Endothelial cell of umbilical vein (primary cell): ENCODE data around the gene OXNAD1. TPM values are rescaled to one million over a fixed set of nuclear protein-coding genes. Genes with fewer than 3 reads are reported as not detected.

ENCODE experiments used
- BruUV-seq: library from RNA; stranded (reverse); fragments of 400-500 nt; replicated peaks from 2 replicates; lab custom pipeline; 2021; lab: Mats Ljungman, UMichigan
- CTCF ChIA-PET: fragments of 300-600, 350-600 bp; sonication (Branson Sonifier 250); formaldehyde crosslinking; loops from one replicate; lab custom pipeline; 2021; ENCODE audit warnings: antibody characterized with exemption, inconsistent platforms; lab: Charles Lee
- POLR2A ChIA-PET: fragments of 300-600, 350-600 bp; sonication (Branson Sonifier 250); formaldehyde crosslinking; loops from one replicate; lab custom pipeline; 2021; ENCODE audit warnings: antibody characterized with exemption, inconsistent platforms; lab: Charles Lee
- DNase-seq: peaks from one replicate; pipeline ENCODE4 v3.0.0-alpha.2; 2011; ENCODE audit warnings: low read depth, low spot score
- FAIRE-seq: peaks from 2 replicates; lab custom pipeline; 2011; peaks lifted over from hg19 to GRCh38; lab: Jason Lieb, UNC
- H2AFZ ChIP-seq: 2 replicates; pipeline ENCODE4 v1.6.0; 2012; ENCODE audit warnings: low read depth, low read length, control low read depth, inconsistent platforms
- H3K27ac ChIP-seq: 2 replicates; pipeline ENCODE4 v1.5.1; 2011; ENCODE audit warnings: low read depth, mild to moderate bottlenecking, control low read depth, low read length, moderate library complexity; ENCODE audit not compliant: insufficient read depth
- H3K27me3 ChIP-seq, 2 experiments: 2 replicates each; pipeline versions ENCODE4 v1.6.0 to v1.6.1; 2011; ENCODE audit warnings: low read length in 2 of 2, mixed read lengths in 1 of 2; ENCODE audit not compliant: control insufficient read depth in 2 of 2, insufficient read depth in 2 of 2
- H3K36me3 ChIP-seq, 2 experiments: 2 replicates in 1 of 2; 3 replicates in 1 of 2; pipeline ENCODE4 v1.5.1; 2011; ENCODE audit warnings: low read length in 2 of 2, mild to moderate bottlenecking in 1 of 2, moderate library complexity in 1 of 2; ENCODE audit not compliant: control insufficient read depth in 2 of 2, insufficient read depth in 2 of 2; ENCODE audit errors: extremely low read depth in 1 of 2
- H3K4me1 ChIP-seq: 3 replicates; pipeline ENCODE4 v1.5.1; 2011; ENCODE audit warnings: mild to moderate bottlenecking, low read length; ENCODE audit not compliant: control insufficient read depth, insufficient read depth; ENCODE audit errors: extremely low read depth
- H3K4me2 ChIP-seq: 2 replicates; pipeline ENCODE4 v1.6.1; 2011; ENCODE audit warnings: low read length, control low read depth, mixed read lengths; ENCODE audit not compliant: insufficient read depth
- H3K4me3 ChIP-seq, 3 experiments: fragments of 200-600 bp in 1 of 3; sonication (generic), shearing (Covaris generic) in 1 of 3; replicated peaks in 1 of 3; 2 replicates each; pipeline ENCODE4 v1.5.1; 2011 to 2016; ENCODE audit warnings: control low read depth in 3 of 3, low read length in 3 of 3, mild to moderate bottlenecking in 2 of 3, inconsistent platforms in 1 of 3, low read depth in 1 of 3, moderate library complexity in 1 of 3; ENCODE audit not compliant: insufficient read depth in 1 of 3
- H3K79me2 ChIP-seq: 2 replicates; pipeline ENCODE4 v1.6.0; 2012; ENCODE audit warnings: low read length, inconsistent platforms; ENCODE audit not compliant: control insufficient read depth, insufficient read depth
- H3K9ac ChIP-seq: replicated peaks from 2 replicates; pipeline ENCODE3; 2011; ENCODE audit warnings: low read length, control low read depth; ENCODE audit not compliant: insufficient read depth; ENCODE audit errors: extremely low read depth
- H3K9me1 ChIP-seq: replicated peaks from 3 replicates; pipeline ENCODE4 v1.6.0; 2011; ENCODE audit warnings: mild to moderate bottlenecking, low read length; ENCODE audit not compliant: control insufficient read depth, insufficient read depth; ENCODE audit errors: extremely low read depth
- H3K9me3 ChIP-seq: replicated peaks from 2 replicates; pipeline ENCODE4 v1.5.1; 2012; ENCODE audit warnings: low read length, inconsistent platforms; ENCODE audit not compliant: control insufficient read depth, insufficient read depth
- H4K20me1 ChIP-seq: replicated peaks from 2 replicates; pipeline ENCODE3; 2011; ENCODE audit warnings: mild to moderate bottlenecking, low read length; ENCODE audit not compliant: control insufficient read depth, insufficient read depth; ENCODE audit errors: extremely low read depth
- CTCF ChIP-seq, 2 donors: IDR thresholded peaks; 1 replicate in 1 of 2; 2 replicates in 1 of 2; pipeline ENCODE4 v1.5.1; 2011; ENCODE audit warnings: low read length in 2 of 2, mild to moderate bottlenecking in 2 of 2, moderate library complexity in 2 of 2, control low read depth in 1 of 2, inconsistent platforms in 1 of 2, low read depth in 1 of 2; ENCODE audit not compliant: insufficient read depth in 1 of 2; ENCODE audit errors: extremely low read depth in 1 of 2
- EZH2 ChIP-seq: IDR thresholded peaks from 2 replicates; pipeline ENCODE4 v1.6.1; 2012; ENCODE audit warnings: borderline replicate concordance, low read depth, mild to moderate bottlenecking, moderate library complexity, low read length, inconsistent platforms; ENCODE audit not compliant: severe bottlenecking
- FOS ChIP-seq: IDR thresholded peaks from 2 replicates; pipeline ENCODE4 v1.6.1; 2011; ENCODE audit warnings: mild to moderate bottlenecking, low read length, moderate library complexity, borderline replicate concordance; ENCODE audit not compliant: insufficient read depth
- GATA2 ChIP-seq: IDR thresholded peaks from 2 replicates; pipeline ENCODE4 v1.7.0; 2011; ENCODE audit warnings: low read depth, mild to moderate bottlenecking, moderate library complexity, mixed read lengths, low read length; ENCODE audit not compliant: insufficient read length, insufficient read depth
- JUN ChIP-seq: IDR thresholded peaks from 2 replicates; pipeline ENCODE4 v1.6.1; 2011; ENCODE audit warnings: borderline replicate concordance, low read depth; ENCODE audit not compliant: insufficient read length, insufficient read depth
- MYC ChIP-seq: IDR thresholded peaks from one replicate; pipeline ENCODE4 v1.6.1; 2011; ENCODE audit warnings: mild to moderate bottlenecking, low read depth, low read length
- POLR2A ChIP-seq: IDR thresholded peaks from 2 replicates; pipeline ENCODE4 v1.6.1; 2012; ENCODE audit warnings: low read depth, mild to moderate bottlenecking, control low read depth, low read length
- POLR2AphosphoS5 ChIP-seq: IDR thresholded peaks from 2 replicates; pipeline ENCODE4 v1.6.1; 2012; ENCODE audit warnings: low read depth, mild to moderate bottlenecking, control low read depth, low read length, moderate library complexity; ENCODE audit not compliant: insufficient read depth
- dilution Hi-C: fragments of 300-500 bp; cut with MboI; formaldehyde crosslinking; loops from one replicate; pipeline ENCODE4 v1.15.0; 2019; ENCODE audit warnings: low sequenced_read_pairs; ENCODE audit not compliant: extremely low pct_ligation_motif_present
- intact Hi-C: fragments of 100-400 bp; cut with micrococcal nuclease; formaldehyde crosslinking; loops from one replicate; pipeline ENCODE4 v1.10.0; 2022
- polyA plus RNA-seq, 4 experiments: library from polyadenylated mRNA; depleted of rRNA in 3 of 4; stranded (reverse) in 3 of 4; unstranded in 1 of 4; fragments of >200 nt; gene quantifications; 2 replicates each; pipeline versions ENCODE4 v1.2.1 to v1.2.3, GENCODE V29; 2011 to 2012; ENCODE audit warnings: missing spikeins in 1 of 4
- total RNA-seq: library from RNA; stranded (reverse); gene quantifications from 2 replicates; pipeline ENCODE4 v1.2.3, GENCODE V29; 2021
- TF ChIP-seq, protein P1 (sequence below): IDR thresholded peaks from 2 replicates; pipeline ENCODE4 v1.6.1; 2011; ENCODE audit not compliant: insufficient read depth, insufficient read length

OXNAD1 gene
- total and polyA plus RNA-seq, 2 donors (not counting 3 experiments of a cell fraction or from before 2014, with no cell fraction given) = 5.5 to 9.7 TPM

GRCh38 chr3:16311960-16312451, 47.0 kb downstream of the OXNAD1 start:
- Histone ChIP-seq H3K36me3 (peaks cover 0 to 12% of the 10 kb centered on the region in 2 experiments), H4K20me1 (peaks cover 2% of the 10 kb centered on the region), H2AFZ (no peak overlapping the region), H3K4me3 (no peak overlapping the region), H3K27me3 (no peaks in the 10 kb centered on the region), H3K27ac (no peak overlapping the region), H3K4me2 (no peak overlapping the region), H3K9ac (no peak overlapping the region), H3K9me1 (no peaks in the 10 kb centered on the region), H3K79me2 (no peaks in the 10 kb centered on the region), H3K4me1 (peaks cover 4% of the 10 kb centered on the region), H3K9me3 (no peaks in the 10 kb centered on the region)
- DNase-seq = peak; percentile 21
- no TSS peak for BruUV-seq
- TF ChIP-seq JUN = no peak
- TF ChIP-seq FOS = no peak
- no peak for TF ChIP-seq EZH2
- TF ChIP-seq, protein P1, sequence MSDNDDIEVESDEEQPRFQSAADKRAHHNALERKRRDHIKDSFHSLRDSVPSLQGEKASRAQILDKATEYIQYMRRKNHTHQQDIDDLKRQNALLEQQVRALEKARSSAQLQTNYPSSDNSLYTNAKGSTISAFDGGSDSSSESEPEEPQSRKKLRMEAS = no peak
- no peak for TF ChIP-seq MYC
- no peak for TF ChIP-seq POLR2AphosphoS5
- no peak for TF ChIP-seq POLR2A
- TF ChIP-seq GATA2 = no peak
- no peak for TF ChIP-seq CTCF (IDR thresholded peaks at IDR 0.05; ENCODE audit: extremely low read depth in 1 of 2, insufficient read depth in 1 of 2, low read depth in 1 of 2, low read length in 2 of 2)
- intact Hi-C loops (no loop called here), dilution Hi-C loops (no loop called here)
- ChIA-PET CTCF (interaction anchor here (0.8 to 2.1 kb wide), 2 partner anchors 10 to 22 kb away, joined by 5 read pairs; no protein-coding TSS in a partner anchor), POLR2A (no interaction called here)
- no peak for FAIRE-seq
